ENCODE data around the gene SYT8.

DNA sequence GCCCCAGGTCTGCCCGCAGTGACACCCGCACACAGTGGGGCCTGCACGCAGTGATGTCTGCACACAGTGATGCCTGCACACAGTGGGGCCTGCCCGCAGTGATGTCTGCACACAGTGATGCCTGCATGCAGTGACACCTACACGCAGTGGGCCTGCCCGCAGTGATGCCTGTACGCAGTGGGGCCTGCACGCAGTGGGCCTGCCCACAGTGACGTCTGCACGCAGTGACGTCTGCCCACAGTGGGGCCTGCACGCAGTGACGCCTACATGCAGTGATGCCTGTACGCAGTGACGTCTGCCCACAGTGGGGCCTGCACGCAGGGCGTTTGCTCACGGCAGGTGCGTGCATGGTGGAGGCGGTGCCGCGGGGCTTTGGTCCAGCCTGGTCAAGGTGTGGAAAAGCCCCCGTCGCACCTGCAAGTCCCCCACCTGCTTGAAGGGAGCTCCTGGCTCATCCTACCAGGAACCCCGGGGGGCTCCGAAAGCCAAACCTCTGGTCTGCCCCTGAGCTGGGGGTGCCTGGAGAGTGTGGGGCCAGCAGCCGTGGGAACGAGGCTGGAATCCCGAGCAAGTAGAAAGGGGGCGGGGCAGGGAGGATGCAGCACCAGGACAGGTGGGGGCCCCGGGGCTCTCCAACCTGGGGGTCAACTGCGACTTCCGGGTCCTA lies 8.9 kb upstream of the SYT8 start:
- TF ChIP-seq, protein P1, sequence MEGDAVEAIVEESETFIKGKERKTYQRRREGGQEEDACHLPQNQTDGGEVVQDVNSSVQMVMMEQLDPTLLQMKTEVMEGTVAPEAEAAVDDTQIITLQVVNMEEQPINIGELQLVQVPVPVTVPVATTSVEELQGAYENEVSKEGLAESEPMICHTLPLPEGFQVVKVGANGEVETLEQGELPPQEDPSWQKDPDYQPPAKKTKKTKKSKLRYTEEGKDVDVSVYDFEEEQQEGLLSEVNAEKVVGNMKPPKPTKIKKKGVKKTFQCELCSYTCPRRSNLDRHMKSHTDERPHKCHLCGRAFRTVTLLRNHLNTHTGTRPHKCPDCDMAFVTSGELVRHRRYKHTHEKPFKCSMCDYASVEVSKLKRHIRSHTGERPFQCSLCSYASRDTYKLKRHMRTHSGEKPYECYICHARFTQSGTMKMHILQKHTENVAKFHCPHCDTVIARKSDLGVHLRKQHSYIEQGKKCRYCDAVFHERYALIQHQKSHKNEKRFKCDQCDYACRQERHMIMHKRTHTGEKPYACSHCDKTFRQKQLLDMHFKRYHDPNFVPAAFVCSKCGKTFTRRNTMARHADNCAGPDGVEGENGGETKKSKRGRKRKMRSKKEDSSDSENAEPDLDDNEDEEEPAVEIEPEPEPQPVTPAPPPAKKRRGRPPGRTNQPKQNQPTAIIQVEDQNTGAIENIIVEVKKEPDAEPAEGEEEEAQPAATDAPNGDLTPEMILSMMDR (conservative IDR thresholded peaks at IDR 0.05; ENCODE audit: low read depth, low read length) = no peak
- no peak for TF ChIP-seq EZH2phosphoT487 (IDR thresholded peaks at IDR 0.05; ENCODE audit: borderline replicate concordance, low read length)

Measured in PC-3 (cell line).